DOHH2 (cell line): Measurements from ENCODE around the gene TCF3.

ENCODE experiments used
- H3F3A ChIP-seq: fragments of 200-600 bp; sonication (generic), shearing (Covaris generic); 2 replicates; pipeline ENCODE4 v1.6.0; 2016; ENCODE audit warnings: antibody characterized with exemption, mild to moderate bottlenecking; ENCODE audit not compliant: control insufficient read depth, insufficient read depth
- H3K27ac ChIP-seq: fragments of 200-600 bp; sonication (generic); 2 replicates; pipeline ENCODE4 v1.5.1; 2014; ENCODE audit warnings: low read depth, mild to moderate bottlenecking, low read length, moderate library complexity
- H3K27me3 ChIP-seq: fragments of 200-600 bp; sonication (generic); 2 replicates; pipeline ENCODE4 v1.6.1; 2014; ENCODE audit warnings: mild to moderate bottlenecking, low read length, mixed read lengths; ENCODE audit not compliant: control insufficient read depth
- H3K36me3 ChIP-seq: fragments of 200-600 bp; sonication (generic); 2 replicates; pipeline ENCODE4 v1.6.1; 2014; ENCODE audit warnings: mild to moderate bottlenecking, low read length, moderate library complexity, mixed read lengths; ENCODE audit not compliant: control insufficient read depth
- H3K4me1 ChIP-seq: fragments of 200-600 bp; sonication (generic); 2 replicates; pipeline ENCODE4 v1.6.1; 2014; ENCODE audit warnings: mild to moderate bottlenecking, low read length, mixed read lengths; ENCODE audit not compliant: control insufficient read depth
- H3K4me2 ChIP-seq: fragments of 200-600 bp; sonication (generic); 2 replicates; pipeline ENCODE4 v1.6.0; 2014; ENCODE audit warnings: mild to moderate bottlenecking, low read length, moderate library complexity
- H3K4me3 ChIP-seq: fragments of 200-600 bp; sonication (generic); 2 replicates; pipeline ENCODE4 v1.5.1; 2014; ENCODE audit warnings: mild to moderate bottlenecking, low read length, mixed read lengths
- H3K79me2 ChIP-seq: fragments of 200-600 bp; sonication (generic); 2 replicates; pipeline ENCODE4 v1.6.1; 2014; ENCODE audit warnings: mild to moderate bottlenecking, low read length, mixed read lengths; ENCODE audit not compliant: control insufficient read depth
- H3K9me2 ChIP-seq: fragments of 200-600 bp; sonication (generic); replicated peaks from 2 replicates; pipeline ENCODE4 v1.6.1; 2014; ENCODE audit warnings: mild to moderate bottlenecking, low read length, mixed read lengths; ENCODE audit not compliant: control insufficient read depth
- H3K9me3 ChIP-seq: fragments of 200-600 bp; sonication (generic); 2 replicates; pipeline ENCODE4 v1.6.1; 2014; ENCODE audit warnings: antibody characterized with exemption, low read length, mixed read lengths; ENCODE audit not compliant: control insufficient read depth, insufficient read depth
- H4K20me1 ChIP-seq: fragments of 200-600 bp; sonication (generic); 2 replicates; pipeline ENCODE4 v1.6.0; 2014; ENCODE audit warnings: low read depth, mild to moderate bottlenecking, antibody characterized with exemption, low read length, moderate library complexity; ENCODE audit not compliant: control insufficient read depth, insufficient read depth
- CTCF ChIP-seq: fragments of 200-600 bp; sonication (generic); IDR thresholded peaks from one replicate; pipeline ENCODE4 v1.5.1; 2014; ENCODE audit warnings: antibody characterized with exemption, mild to moderate bottlenecking, low read depth, low read length; ENCODE audit not compliant: poor library complexity, severe bottlenecking
- EZH2phosphoT487 ChIP-seq: fragments of 200-600 bp; sonication (generic); IDR thresholded peaks from 2 replicates; pipeline ENCODE4 v1.6.1; 2017; ENCODE audit warnings: borderline replicate concordance, mild to moderate bottlenecking, antibody characterized with exemption, low read length, moderate library complexity, mixed read lengths

Gene TCF3

GRCh38 chr19:1634242-1634937 is 18.0 kb downstream of the TCF3 start:
- no peak for TF ChIP-seq EZH2phosphoT487
- no peak for TF ChIP-seq CTCF
- no peaks in the 10 kb centered on the region for H3K9me3 ChIP-seq
- no peak overlapping the region for H3K4me2 ChIP-seq
- no peaks in the 10 kb centered on the region for H3K4me1 ChIP-seq
- peaks cover 23% of the 10 kb centered on the region for H4K20me1 ChIP-seq
- H3K4me3 ChIP-seq: no peak overlapping the region
- H3F3A ChIP-seq: peaks cover 2% of the 10 kb centered on the region; the same call in 1 of the 2 replicates
- no peaks in the 10 kb centered on the region for H3K9me2 ChIP-seq
- H3K27me3 ChIP-seq: no peaks in the 10 kb centered on the region
- peaks cover 98% of the 10 kb centered on the region for H3K79me2 ChIP-seq
- no peak overlapping the region for H3K27ac ChIP-seq
- H3K36me3 ChIP-seq: peaks cover 100% of the 10 kb centered on the region

GRCh38 chr19:1633269-1633826 is 19.1 kb downstream of the TCF3 start:
- no peak overlapping the region for H3K4me3 ChIP-seq
- no peak overlapping the region for H3K27ac ChIP-seq
- H3K9me3 ChIP-seq: no peaks in the 10 kb centered on the region
- no peaks in the 10 kb centered on the region for H3K4me1 ChIP-seq
- TF ChIP-seq EZH2phosphoT487 (no peak), CTCF (no peak)
- H3K9me2 ChIP-seq: no peaks in the 10 kb centered on the region
- H3K36me3 ChIP-seq: peaks cover 91% of the 10 kb centered on the region
- peaks cover 92% of the 10 kb centered on the region for H3K79me2 ChIP-seq
- H3K4me2 ChIP-seq: no peak overlapping the region
- H3F3A ChIP-seq: no peaks in the 10 kb centered on the region; the same call in 1 of the 2 replicates
- H3K27me3 ChIP-seq: no peaks in the 10 kb centered on the region
- peaks cover 18% of the 10 kb centered on the region for H4K20me1 ChIP-seq

- Histone ChIP-seq H3K4me2 (no peak overlapping the region), H3K79me2 (peaks cover 85% of the 10 kb centered on the region), H3K27me3 (no peaks in the 10 kb centered on the region), H3K9me2 (no peaks in the 10 kb centered on the region), H4K20me1 (peaks cover 17% of the 10 kb centered on the region), H3K27ac (no peak overlapping the region), H3F3A (no peaks in the 10 kb centered on the region; the same call in 1 of the 2 replicates), H3K36me3 (peaks cover 84% of the 10 kb centered on the region), H3K4me3 (no peak overlapping the region), H3K4me1 (no peaks in the 10 kb centered on the region), H3K9me3 (no peaks in the 10 kb centered on the region)
- TF ChIP-seq CTCF: no peak
- no peak for TF ChIP-seq EZH2phosphoT487
Measured at GRCh38 chr19:1632462-1633268, 19.8 kb downstream of the TCF3 start.
